ENCODE results near the gene UBN1.
"Not testable (repeated sequence)": the region's sequence is repeated elsewhere in the genome, so short reads cannot be mapped to it uniquely, and the experiment has no call there.

The UBN1 gene

GRCh38 chr16:4913130-4913773 is 66.0 kb downstream of the UBN1 start:
- DNase-seq, result no peak

GRCh38 chr16:4913774-4914525 is 66.7 kb downstream of the UBN1 start:
- no peak for DNase-seq

GRCh38 chr16:4914528-4915225 is 67.4 kb downstream of the UBN1 start:
- DNase-seq, result no peak

- DNase-seq, result no peak
These were observed 68.0 kb downstream of the UBN1 start for GRCh38 chr16:4915226-4915761.

- DNase-seq, result no peak
These were observed 69.8 kb downstream of the UBN1 start for GRCh38 chr16:4917117-4917516.

GRCh38 chr16:4918781-4919251 is 71.5 kb downstream of the UBN1 start:
- DNase-seq, result no peak

- no peak for DNase-seq
These were observed 73.5 kb downstream of the UBN1 start for GRCh38 chr16:4920826-4921225.

- DNase-seq, result no peak
These were observed 75.6 kb downstream of the UBN1 start for GRCh38 chr16:4922721-4923342.

GRCh38 chr16:4923853-4924252 is 76.6 kb downstream of the UBN1 start:
- no peak for DNase-seq

GRCh38 chr16:4924593-4925292 is 77.5 kb downstream of the UBN1 start:
- DNase-seq, result no peak

GRCh38 chr16:4925293-4925607 is 78.0 kb downstream of the UBN1 start:
- DNase-seq, result no peak

- DNase-seq, result no peak
These were observed 78.5 kb downstream of the UBN1 start for GRCh38 chr16:4925791-4926190.

- no peak for DNase-seq
These were observed 79.6 kb downstream of the UBN1 start for GRCh38 chr16:4926928-4927327.

GRCh38 chr16:4927661-4928060 is 80.4 kb downstream of the UBN1 start:
- no peak for DNase-seq

GRCh38 chr16:4928227-4928626 is 80.9 kb downstream of the UBN1 start:
- no peak for DNase-seq

GRCh38 chr16:4929619-4930018 is 82.3 kb downstream of the UBN1 start:
- DNase-seq, result not testable (repeated sequence)

GRCh38 chr16:4931381-4931780 is 84.1 kb downstream of the UBN1 start:
- DNase-seq, result no peak

Data from activated T-cell treated with anti-CD3 and anti-CD28 coated beads, Interleukin-2, amount 50 U/mL, for 1 hour (primary cell).